ENCODE results near the gene KCNQ4.

KCNQ4 gene

GRCh38 chr1:40758004-40758403, 25.6 kb upstream of the KCNQ4 start:
- Histone ChIP-seq H3K36me3 (ENCODE audit: control insufficient read depth, insufficient read depth, low read length) (peaks cover 17% of the 10 kb centered on the region), H3K4me3 (ENCODE audit: low read length) (no peak overlapping the region), H3K79me2 (ENCODE audit: control insufficient read depth, insufficient read depth, low read length) (no peaks in the 10 kb centered on the region), H3K18ac (ENCODE audit: low read length) (no peak overlapping the region), H4K8ac (ENCODE audit: low read depth, low read length) (no peak overlapping the region), H3K4me1 (ENCODE audit: control insufficient read depth, low read depth, low read length) (no peaks in the 10 kb centered on the region), H3K4ac (ENCODE audit: low read depth, low read length) (no peak overlapping the region), H2BK15ac (replicated peaks; ENCODE audit: low read depth) (no peak overlapping the region), H3K27ac (ENCODE audit: low read depth, low read length) (no peak overlapping the region), H3K56ac (ENCODE audit: low read length) (no peak overlapping the region), H2AK5ac (ENCODE audit: low read length) (no peak overlapping the region), H3K27me3 (ENCODE audit: insufficient read depth, low read length, poor library complexity) (no peaks in the 10 kb centered on the region), H2BK5ac (ENCODE audit: low read length) (no peak overlapping the region), H3K4me2 (ENCODE audit: low read length) (no peak overlapping the region), H3K9ac (ENCODE audit: low read length) (no peak overlapping the region), H2BK120ac (ENCODE audit: low read depth, low read length) (no peak overlapping the region), H3K23ac (ENCODE audit: low read length) (no peak overlapping the region), H3K79me1 (ENCODE audit: low read length) (peaks cover 2% of the 10 kb centered on the region), H4K5ac (ENCODE audit: low read length) (no peak overlapping the region)
- no peak for DNase-seq
- WGBS (ENCODE audit: extremely low coverage, insufficient coverage, low lambda C conversion rate): no CpG with 5 or more reads among the region's 7 CpGs

DNA sequence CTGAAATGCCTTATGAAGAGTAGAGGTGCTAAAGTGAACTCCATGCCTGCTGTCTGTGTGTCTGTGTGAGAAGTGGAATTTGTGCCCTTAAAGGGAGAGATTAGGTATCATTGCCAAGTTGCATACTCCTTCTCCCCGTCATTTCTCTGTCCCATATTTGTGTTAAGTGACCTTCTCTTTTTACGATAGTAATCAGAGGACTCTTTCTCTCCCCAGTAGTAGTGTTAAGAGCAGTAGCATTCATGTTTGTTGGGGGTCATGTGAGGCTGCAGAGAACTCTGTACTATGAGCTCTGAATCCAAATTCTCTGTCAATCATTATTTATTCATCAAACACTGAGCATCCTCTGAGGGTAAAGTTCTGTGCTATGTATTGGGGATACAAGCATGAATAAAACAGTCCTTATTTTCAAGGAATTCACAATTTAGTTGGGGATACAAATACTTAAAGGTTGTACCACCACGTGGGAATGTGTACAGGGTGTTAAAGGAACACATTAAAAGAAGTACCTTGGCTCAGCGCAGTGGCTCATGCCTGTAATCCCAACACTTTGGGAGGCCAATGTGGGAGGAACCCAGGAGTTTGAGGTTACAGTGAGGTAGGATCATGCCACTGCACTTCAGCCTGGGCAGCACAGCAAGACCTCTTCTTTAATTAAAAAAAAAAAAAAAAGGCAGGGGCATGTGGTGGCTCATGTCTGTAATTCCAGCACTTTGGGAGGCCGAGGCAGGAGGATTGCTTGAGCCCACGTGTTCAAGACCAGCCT, 24.8 kb upstream of the KCNQ4 start:
- no CpG with 5 or more reads among the region's 6 CpGs for WGBS (ENCODE audit: extremely low coverage, insufficient coverage, low lambda C conversion rate)
- peaks cover 2% of the 10 kb centered on the region for H3K79me1 ChIP-seq (ENCODE audit: low read length)
- H3K4me1 ChIP-seq (ENCODE audit: control insufficient read depth, low read depth, low read length): no peaks in the 10 kb centered on the region
- no peak overlapping the region for H3K27ac ChIP-seq (ENCODE audit: low read depth, low read length)
- no peak for DNase-seq
- H3K27me3 ChIP-seq (ENCODE audit: insufficient read depth, low read length, poor library complexity): no peaks in the 10 kb centered on the region
- H3K4ac ChIP-seq (ENCODE audit: low read depth, low read length): no peak overlapping the region
- no peak overlapping the region for H3K18ac ChIP-seq (ENCODE audit: low read length)
- no peaks in the 10 kb centered on the region for H3K79me2 ChIP-seq (ENCODE audit: control insufficient read depth, insufficient read depth, low read length)
- no peak overlapping the region for H2BK5ac ChIP-seq (ENCODE audit: low read length)
- no peak overlapping the region for H3K4me2 ChIP-seq (ENCODE audit: low read length)
- peaks cover 15% of the 10 kb centered on the region for H3K36me3 ChIP-seq (ENCODE audit: control insufficient read depth, insufficient read depth, low read length)
- H4K5ac ChIP-seq (ENCODE audit: low read length): no peak overlapping the region
- no peak overlapping the region for H2AK5ac ChIP-seq (ENCODE audit: low read length)
- H3K23ac ChIP-seq (ENCODE audit: low read length): no peak overlapping the region
- H3K9ac ChIP-seq (ENCODE audit: low read length): no peak overlapping the region
- H4K8ac ChIP-seq (ENCODE audit: low read depth, low read length): no peak overlapping the region
- H3K56ac ChIP-seq (ENCODE audit: low read length): no peak overlapping the region
- H2BK15ac ChIP-seq (replicated peaks; ENCODE audit: low read depth): no peak overlapping the region
- H2BK120ac ChIP-seq (ENCODE audit: low read depth, low read length): no peak overlapping the region
- H3K4me3 ChIP-seq (ENCODE audit: low read length): no peak overlapping the region

GRCh38 chr1:40760984-40761383, 22.6 kb upstream of the KCNQ4 start:
- no peak for DNase-seq
- H4K8ac ChIP-seq (ENCODE audit: low read depth, low read length): no peak overlapping the region
- H3K36me3 ChIP-seq (ENCODE audit: control insufficient read depth, insufficient read depth, low read length): peaks cover 10% of the 10 kb centered on the region

DNA sequence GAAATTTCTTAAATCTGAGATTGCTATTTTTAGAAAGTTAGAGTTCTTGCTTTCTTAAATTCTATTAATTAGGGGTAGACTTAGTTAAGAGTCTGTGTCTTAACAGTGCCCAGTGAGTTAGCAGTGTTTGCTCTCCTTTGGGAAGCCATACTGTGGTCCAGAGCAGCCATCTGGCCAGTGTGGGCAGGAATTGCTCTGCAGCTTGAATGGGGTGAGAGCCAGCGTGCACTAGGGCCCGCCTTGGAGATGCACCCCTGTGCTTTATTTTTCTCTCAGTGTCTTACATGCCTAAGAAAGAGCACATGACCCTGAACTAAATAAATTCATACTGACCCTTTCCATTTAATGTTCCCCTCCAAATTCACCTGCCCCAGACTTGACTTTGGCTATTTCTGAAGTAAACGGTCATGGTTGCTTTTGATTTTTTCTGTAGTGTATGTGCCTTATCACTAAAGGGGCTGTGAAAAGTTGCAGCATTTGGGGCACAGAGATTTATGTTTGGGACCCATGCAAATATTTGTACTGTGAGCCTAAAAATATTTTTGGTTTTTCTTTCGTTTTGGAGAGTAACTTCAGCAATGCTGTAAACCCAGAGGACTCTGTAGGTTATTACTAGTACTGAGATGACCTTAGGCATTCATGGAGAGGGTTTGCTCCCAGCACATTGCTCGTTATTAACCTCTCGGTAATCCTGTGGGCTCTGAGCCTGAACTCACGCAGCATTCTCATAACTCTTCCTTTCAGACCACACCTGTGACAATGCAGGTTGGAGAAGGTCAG, 21.3 kb upstream of the KCNQ4 start:
- H3K79me2 ChIP-seq (ENCODE audit: control insufficient read depth, insufficient read depth, low read length): no peaks in the 10 kb centered on the region
- WGBS (ENCODE audit: extremely low coverage, insufficient coverage, low lambda C conversion rate): no CpG with 5 or more reads among the region's 7 CpGs
- H3K27me3 ChIP-seq (ENCODE audit: insufficient read depth, low read length, poor library complexity): no peaks in the 10 kb centered on the region
- H4K8ac ChIP-seq (ENCODE audit: low read depth, low read length): no peak overlapping the region
- no peak overlapping the region for H3K4me3 ChIP-seq (ENCODE audit: low read length)
- H3K23ac ChIP-seq (ENCODE audit: low read length): no peak overlapping the region
- peaks cover 2% of the 10 kb centered on the region for H3K79me1 ChIP-seq (ENCODE audit: low read length)
- no peak overlapping the region for H4K5ac ChIP-seq (ENCODE audit: low read length)
- no peak overlapping the region for H3K9ac ChIP-seq (ENCODE audit: low read length)
- H2BK5ac ChIP-seq (ENCODE audit: low read length): no peak overlapping the region
- DNase-seq: no peak
- H2BK15ac ChIP-seq (replicated peaks; ENCODE audit: low read depth): no peak overlapping the region
- H2AK5ac ChIP-seq (ENCODE audit: low read length): no peak overlapping the region
- peaks cover 16% of the 10 kb centered on the region for H3K36me3 ChIP-seq (ENCODE audit: control insufficient read depth, insufficient read depth, low read length)
- H3K27ac ChIP-seq (ENCODE audit: low read depth, low read length): no peak overlapping the region
- no peak overlapping the region for H2BK120ac ChIP-seq (ENCODE audit: low read depth, low read length)
- H3K4me2 ChIP-seq (ENCODE audit: low read length): no peak overlapping the region
- H3K4me1 ChIP-seq (ENCODE audit: control insufficient read depth, low read depth, low read length): no peaks in the 10 kb centered on the region
- no peak overlapping the region for H3K56ac ChIP-seq (ENCODE audit: low read length)
- H3K18ac ChIP-seq (ENCODE audit: low read length): no peak overlapping the region
- H3K4ac ChIP-seq (ENCODE audit: low read depth, low read length): no peak overlapping the region

More at GRCh38 chr1:40760984-40761383, 22.6 kb upstream of the KCNQ4 start:
- H2AK5ac ChIP-seq (ENCODE audit: low read length): no peak overlapping the region
- no peak overlapping the region for H3K4me3 ChIP-seq (ENCODE audit: low read length)
- no peak overlapping the region for H2BK120ac ChIP-seq (ENCODE audit: low read depth, low read length)
- no peak overlapping the region for H2BK15ac ChIP-seq (replicated peaks; ENCODE audit: low read depth)
- H3K4me2 ChIP-seq (ENCODE audit: low read length): no peak overlapping the region
- H3K18ac ChIP-seq (ENCODE audit: low read length): no peak overlapping the region
- no peak overlapping the region for H2BK5ac ChIP-seq (ENCODE audit: low read length)
- WGBS (ENCODE audit: extremely low coverage, insufficient coverage, low lambda C conversion rate): no CpG with 5 or more reads among the region's 4 CpGs
- no peaks in the 10 kb centered on the region for H3K4me1 ChIP-seq (ENCODE audit: control insufficient read depth, low read depth, low read length)
- no peak overlapping the region for H3K56ac ChIP-seq (ENCODE audit: low read length)
- no peaks in the 10 kb centered on the region for H3K27me3 ChIP-seq (ENCODE audit: insufficient read depth, low read length, poor library complexity)
- no peak overlapping the region for H3K27ac ChIP-seq (ENCODE audit: low read depth, low read length)
- H3K9ac ChIP-seq (ENCODE audit: low read length): no peak overlapping the region
- no peak overlapping the region for H3K23ac ChIP-seq (ENCODE audit: low read length)
- H3K79me1 ChIP-seq (ENCODE audit: low read length): peaks cover 2% of the 10 kb centered on the region
- H4K5ac ChIP-seq (ENCODE audit: low read length): no peak overlapping the region
- no peaks in the 10 kb centered on the region for H3K79me2 ChIP-seq (ENCODE audit: control insufficient read depth, insufficient read depth, low read length)
- no peak overlapping the region for H3K4ac ChIP-seq (ENCODE audit: low read depth, low read length)

- Histone ChIP-seq H3K36me3 (ENCODE audit: control insufficient read depth, insufficient read depth, low read length) (peaks cover 14% of the 10 kb centered on the region), H3K4me2 (ENCODE audit: low read length) (no peak overlapping the region), H3K9ac (ENCODE audit: low read length) (no peak overlapping the region), H3K79me1 (ENCODE audit: low read length) (peaks cover 2% of the 10 kb centered on the region), H3K4ac (ENCODE audit: low read depth, low read length) (no peak overlapping the region), H3K79me2 (ENCODE audit: control insufficient read depth, insufficient read depth, low read length) (no peaks in the 10 kb centered on the region), H3K4me1 (ENCODE audit: control insufficient read depth, low read depth, low read length) (no peaks in the 10 kb centered on the region), H3K4me3 (ENCODE audit: low read length) (no peak overlapping the region), H3K18ac (ENCODE audit: low read length) (no peak overlapping the region), H4K8ac (ENCODE audit: low read depth, low read length) (no peak overlapping the region), H3K27ac (ENCODE audit: low read depth, low read length) (no peak overlapping the region), H2BK120ac (ENCODE audit: low read depth, low read length) (no peak overlapping the region), H4K5ac (ENCODE audit: low read length) (no peak overlapping the region), H2BK5ac (ENCODE audit: low read length) (no peak overlapping the region), H3K56ac (ENCODE audit: low read length) (no peak overlapping the region), H3K27me3 (ENCODE audit: insufficient read depth, low read length, poor library complexity) (no peaks in the 10 kb centered on the region), H2BK15ac (replicated peaks; ENCODE audit: low read depth) (no peak overlapping the region), H2AK5ac (ENCODE audit: low read length) (no peak overlapping the region), H3K23ac (ENCODE audit: low read length) (no peak overlapping the region)
- DNase-seq: no peak
- no CpG with 5 or more reads among the region's 9 CpGs for WGBS (ENCODE audit: extremely low coverage, insufficient coverage, low lambda C conversion rate)
These were observed 19.6 kb upstream of the KCNQ4 start for GRCh38 chr1:40763742-40764532.
